Fibroblast of mammary gland (primary cell): ENCODE measurements around the gene POMGNT2.

Experiments used
- DNase-seq: peaks from one replicate; pipeline ENCODE4 v3.0.0-alpha.2; 2010; ENCODE audit warnings: low read depth
- H3K4me3 ChIP-seq: 2 replicates; pipeline ENCODE4 v1.5.1; 2011; ENCODE audit warnings: low read depth, mild to moderate bottlenecking, low read length, moderate library complexity; ENCODE audit not compliant: control insufficient read depth
- TF ChIP-seq, protein P1 (sequence below): conservative IDR thresholded peaks from 2 replicates; pipeline ENCODE4 v1.5.1; 2011; ENCODE audit warnings: low read depth, low read length, inconsistent platforms; ENCODE audit not compliant: control insufficient read depth, insufficient read depth

POMGNT2 gene

DNA sequence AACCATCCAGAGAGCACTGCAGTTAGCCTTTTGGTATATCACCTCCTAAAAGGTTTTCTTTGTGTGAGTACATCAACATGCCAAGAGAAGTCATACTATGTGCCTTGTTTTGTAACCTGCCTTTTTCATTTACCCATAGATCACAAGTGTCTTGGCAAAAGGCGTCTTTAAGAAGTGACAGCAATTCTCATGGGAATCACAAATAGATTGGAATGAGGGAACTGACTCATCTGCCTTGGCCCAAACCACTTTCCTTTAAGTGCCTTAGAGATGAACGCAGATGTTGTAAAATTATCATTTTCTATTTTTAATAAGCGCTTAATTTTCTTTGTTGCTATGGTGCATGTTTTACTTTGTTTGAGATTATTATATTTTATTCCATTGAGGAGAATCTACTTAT, 20.7 kb upstream of the POMGNT2 start:
- peak; percentile 44 for DNase-seq
- TF ChIP-seq, protein P1, sequence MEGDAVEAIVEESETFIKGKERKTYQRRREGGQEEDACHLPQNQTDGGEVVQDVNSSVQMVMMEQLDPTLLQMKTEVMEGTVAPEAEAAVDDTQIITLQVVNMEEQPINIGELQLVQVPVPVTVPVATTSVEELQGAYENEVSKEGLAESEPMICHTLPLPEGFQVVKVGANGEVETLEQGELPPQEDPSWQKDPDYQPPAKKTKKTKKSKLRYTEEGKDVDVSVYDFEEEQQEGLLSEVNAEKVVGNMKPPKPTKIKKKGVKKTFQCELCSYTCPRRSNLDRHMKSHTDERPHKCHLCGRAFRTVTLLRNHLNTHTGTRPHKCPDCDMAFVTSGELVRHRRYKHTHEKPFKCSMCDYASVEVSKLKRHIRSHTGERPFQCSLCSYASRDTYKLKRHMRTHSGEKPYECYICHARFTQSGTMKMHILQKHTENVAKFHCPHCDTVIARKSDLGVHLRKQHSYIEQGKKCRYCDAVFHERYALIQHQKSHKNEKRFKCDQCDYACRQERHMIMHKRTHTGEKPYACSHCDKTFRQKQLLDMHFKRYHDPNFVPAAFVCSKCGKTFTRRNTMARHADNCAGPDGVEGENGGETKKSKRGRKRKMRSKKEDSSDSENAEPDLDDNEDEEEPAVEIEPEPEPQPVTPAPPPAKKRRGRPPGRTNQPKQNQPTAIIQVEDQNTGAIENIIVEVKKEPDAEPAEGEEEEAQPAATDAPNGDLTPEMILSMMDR: no peak
- H3K4me3 ChIP-seq: no peak overlapping the region

DNA sequence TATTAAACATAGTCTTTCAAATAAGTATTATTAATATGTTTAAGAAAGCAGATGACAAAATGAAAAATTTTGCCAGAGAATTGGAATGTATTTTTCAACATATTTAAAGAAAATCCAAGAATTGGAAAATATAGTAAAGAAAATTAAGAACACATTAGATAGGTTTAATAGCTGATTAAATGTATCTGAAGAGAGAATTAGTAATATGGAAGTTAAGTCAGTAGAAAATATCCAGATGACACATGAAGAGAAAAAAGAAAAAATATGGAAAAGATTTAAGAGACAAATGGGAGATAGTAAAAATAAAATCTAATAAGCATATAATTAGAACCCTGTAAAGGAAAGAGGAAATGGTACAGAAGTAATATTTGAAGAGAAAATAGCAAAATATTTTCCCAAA, 18.0 kb upstream of the POMGNT2 start:
- no peak overlapping the region for H3K4me3 ChIP-seq
- DNase-seq: no peak
- TF ChIP-seq, protein P1: no peak

DNA sequence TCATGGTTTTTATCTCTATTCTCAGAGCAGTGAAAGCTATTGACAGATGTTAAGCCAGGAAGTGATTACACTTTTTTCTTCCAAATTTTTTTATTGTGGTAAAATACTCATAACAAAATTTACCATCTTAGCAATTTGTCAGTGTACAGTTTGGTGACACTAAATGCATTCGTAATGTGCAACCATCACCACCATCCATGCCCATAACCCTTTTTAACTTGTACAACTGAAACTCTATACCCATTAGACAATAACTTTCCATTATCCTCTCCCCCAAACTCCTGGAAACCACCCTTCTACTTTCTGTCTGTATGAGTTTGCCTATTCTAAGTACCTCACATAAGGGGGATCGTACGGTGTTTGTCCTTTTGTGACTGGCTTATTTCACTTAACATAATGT, 15.1 kb upstream of the POMGNT2 start:
- DNase-seq: no peak
- TF ChIP-seq, protein P1: no peak
- H3K4me3 ChIP-seq: no peak overlapping the region

DNA sequence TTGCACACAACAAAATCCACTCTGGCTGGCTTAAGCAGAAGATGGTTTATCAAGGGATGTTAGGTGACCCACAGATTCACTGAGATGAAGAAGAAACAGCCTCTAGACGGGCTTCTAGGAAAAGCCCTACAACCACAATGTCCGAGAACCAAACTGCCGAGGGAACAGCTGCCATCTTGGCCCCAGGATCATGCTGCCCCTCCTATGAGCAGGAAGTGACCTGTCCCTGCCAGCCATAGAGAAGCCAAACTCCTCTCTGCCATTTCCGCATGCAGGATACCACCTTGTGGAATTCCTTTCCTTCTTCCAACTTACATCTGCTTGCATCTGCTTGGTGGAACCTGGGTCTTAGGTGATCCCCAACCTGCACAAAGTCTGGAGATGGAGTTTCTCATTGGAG, 11.4 kb upstream of the POMGNT2 start:
- H3K4me3 ChIP-seq: no peak overlapping the region
- DNase-seq: no peak
- TF ChIP-seq, protein P1: no peak

DNA sequence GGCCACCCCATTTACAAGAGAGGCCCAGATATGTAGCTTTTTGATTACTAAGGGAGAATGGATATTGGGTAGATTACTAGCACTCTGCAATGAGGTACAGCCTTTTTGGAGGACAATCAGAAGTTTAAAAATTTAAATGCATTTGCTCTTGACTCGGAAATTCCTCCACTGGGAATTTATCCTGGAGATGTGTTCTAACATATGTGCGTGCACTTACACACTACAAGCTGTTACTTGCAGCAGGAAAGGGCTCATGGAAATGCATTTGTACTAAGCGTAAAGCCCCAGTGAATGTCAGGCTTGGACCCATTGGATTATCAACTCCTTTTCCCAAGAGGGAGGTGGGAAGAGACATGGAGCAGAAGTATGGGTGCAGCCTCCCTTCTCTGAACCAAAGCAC, 7.8 kb upstream of the POMGNT2 start:
- TF ChIP-seq, protein P1: no peak
- DNase-seq: no peak
- H3K4me3 ChIP-seq: no peak overlapping the region

DNA sequence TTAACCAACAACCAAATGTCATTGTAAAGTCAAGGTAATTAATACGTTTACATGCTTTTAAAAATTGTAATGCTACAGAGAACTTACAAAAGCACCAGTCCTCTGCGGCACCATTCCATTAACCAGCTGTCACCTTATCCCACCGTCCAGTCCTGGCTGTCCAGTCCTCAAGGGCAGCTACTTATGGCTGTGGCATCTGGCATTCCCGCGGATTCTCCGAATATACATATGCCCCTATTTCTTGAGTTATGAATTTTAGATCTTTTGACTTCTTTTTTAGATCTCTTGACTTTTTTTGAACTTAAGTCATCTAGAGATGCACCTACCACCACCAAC, 382 bp upstream of the POMGNT2 start:
- H3K4me3 ChIP-seq: peak overlapping the region; percentile 42
- no peak for DNase-seq
- TF ChIP-seq, protein P1: no peak
